ENCODE measurements around the gene LRBA. TPM values are rescaled to one million over a fixed set of nuclear protein-coding genes. Genes with fewer than 3 reads are reported as not detected.

Gene LRBA
- total RNA-seq, 4 donors from 2014 or later = 8.5 to 18.0 (median 11.9) TPM

DNA sequence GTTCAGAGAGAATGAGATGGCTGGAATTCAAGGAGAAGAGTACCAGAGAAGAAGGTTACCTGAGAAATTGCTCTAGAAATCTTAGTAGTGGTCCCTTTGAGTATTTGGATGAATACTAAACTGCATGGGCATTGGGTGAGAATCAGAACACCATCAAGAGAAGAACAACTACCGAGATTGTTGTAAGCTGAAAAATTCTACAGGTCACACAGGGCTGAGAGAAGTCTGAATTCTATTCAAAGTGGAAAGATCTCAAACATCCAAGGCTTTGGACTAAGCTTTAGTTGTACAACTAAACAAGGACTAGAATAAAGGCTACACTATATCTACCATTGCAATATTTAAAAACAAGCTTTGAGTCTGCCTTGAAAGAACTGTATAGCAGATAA, 40.8 kb downstream of the LRBA start:
- intact Hi-C loops (cut with DNase I; ENCODE audit: low total_unique reads) (no loop called here), in situ Hi-C loops (cut with MboI; ENCODE audit: low sequenced_read_pairs in 4 of 4) (no loop called here)
- Histone ChIP-seq H3K27ac (no peak overlapping the region), H3K4me3 (no peak overlapping the region), H3K36me3 (no peaks in the 10 kb centered on the region), H3K4me1 (peaks cover 14 to 18% of the 10 kb centered on the region in 2 donors), H3K9me3 (no peaks in the 10 kb centered on the region), H3K27me3 (no peaks in the 10 kb centered on the region)
- TF ChIP-seq POLR2A (IDR thresholded peaks at IDR 0.05) = no peak
- no peak for TF ChIP-seq CTCF (IDR thresholded peaks at IDR 0.05 in 4 of 5, conservative IDR thresholded peaks at IDR 0.05 in 1 of 5)
- DNase-seq = no peak
- ATAC-seq = no peak

GRCh38 chr4:150973626-150974251, 41.3 kb downstream of the LRBA start:
- Histone ChIP-seq H3K36me3 (no peaks in the 10 kb centered on the region), H3K27ac (no peak overlapping the region), H3K9me3 (no peaks in the 10 kb centered on the region), H3K4me3 (no peak overlapping the region), H3K27me3 (no peaks in the 10 kb centered on the region), H3K4me1 (peaks cover 14 to 18% of the 10 kb centered on the region in 2 donors)
- intact Hi-C loops (cut with DNase I; ENCODE audit: low total_unique reads) = no loop called here
- in situ Hi-C loops (cut with MboI; ENCODE audit: low sequenced_read_pairs in 4 of 4) = no loop called here
- TF ChIP-seq CTCF (IDR thresholded peaks at IDR 0.05 in 4 of 5, conservative IDR thresholded peaks at IDR 0.05 in 1 of 5) (no peak), POLR2A (IDR thresholded peaks at IDR 0.05) (no peak)
- DNase-seq (no peak), ATAC-seq (no peak)

GRCh38 chr4:150972592-150972991, 42.5 kb downstream of the LRBA start:
- no peak for DNase-seq
- intact Hi-C loops (cut with DNase I; ENCODE audit: low total_unique reads) = no loop called here
- Histone ChIP-seq H3K9me3 (no peaks in the 10 kb centered on the region), H3K27ac (no peak overlapping the region), H3K36me3 (no peaks in the 10 kb centered on the region), H3K4me1 (peaks cover 14 to 18% of the 10 kb centered on the region in 2 donors), H3K27me3 (no peaks in the 10 kb centered on the region), H3K4me3 (no peak overlapping the region)
- ATAC-seq = no peak
- in situ Hi-C loops (cut with MboI; ENCODE audit: low sequenced_read_pairs in 4 of 4) = no loop called here
- TF ChIP-seq CTCF (IDR thresholded peaks at IDR 0.05 in 4 of 5, conservative IDR thresholded peaks at IDR 0.05 in 1 of 5) (no peak), POLR2A (IDR thresholded peaks at IDR 0.05) (no peak)

DNA sequence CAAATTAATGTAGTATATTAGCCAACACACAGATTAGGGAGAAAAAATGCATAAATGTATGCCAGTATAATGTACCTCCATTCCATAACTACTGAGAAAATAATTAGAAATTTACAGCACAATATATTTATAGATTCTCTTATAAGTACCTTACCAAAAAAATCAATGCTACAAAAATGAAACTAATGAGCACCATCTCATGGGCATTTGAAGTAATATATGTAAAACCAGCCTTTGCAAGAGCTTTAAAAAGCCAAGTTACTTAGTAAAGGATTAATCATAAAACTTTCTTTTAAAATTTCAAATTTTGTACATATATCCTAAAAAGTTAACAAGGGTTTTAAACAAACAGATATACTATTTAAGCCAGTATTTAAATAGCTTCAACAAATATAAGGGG, 43.2 kb downstream of the LRBA start:
- no peaks in the 10 kb centered on the region for H3K36me3 ChIP-seq
- H3K27ac ChIP-seq = no peak overlapping the region
- no peak for TF ChIP-seq POLR2A (IDR thresholded peaks at IDR 0.05)
- ATAC-seq (no peak), DNase-seq (no peak)
- in situ Hi-C loops (cut with MboI; ENCODE audit: low sequenced_read_pairs in 4 of 4) = no loop called here
- H3K9me3 ChIP-seq = no peaks in the 10 kb centered on the region
- no peak overlapping the region for H3K4me3 ChIP-seq
- intact Hi-C loops (cut with DNase I; ENCODE audit: low total_unique reads) = no loop called here
- peaks cover 14 to 18% of the 10 kb centered on the region in 2 donors for H3K4me1 ChIP-seq
- H3K27me3 ChIP-seq = no peaks in the 10 kb centered on the region

DNA sequence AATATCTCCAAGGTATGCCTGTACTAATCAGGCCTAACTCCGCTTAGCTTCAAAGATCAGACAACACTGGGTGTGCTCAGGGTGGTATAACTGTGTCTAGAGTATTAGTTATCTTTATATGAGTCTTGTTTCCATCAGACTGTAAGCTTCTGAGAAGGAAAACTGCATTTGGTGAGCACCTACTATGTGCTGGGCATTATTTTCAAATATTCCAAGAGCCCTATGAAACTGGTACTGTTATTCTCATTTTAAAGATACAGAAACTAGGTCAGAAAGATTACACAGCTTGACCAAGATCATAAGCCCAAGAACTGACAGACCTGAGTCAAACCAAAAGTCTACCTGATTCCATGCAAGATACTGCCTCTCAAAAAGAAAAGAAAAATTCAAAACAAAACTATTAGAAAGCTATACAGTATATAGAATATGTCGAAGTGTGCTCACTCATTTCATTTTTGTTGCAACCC, 44.4 kb downstream of the LRBA start:
- Histone ChIP-seq H3K4me3 (no peak overlapping the region), H3K9me3 (no peaks in the 10 kb centered on the region), H3K27me3 (no peaks in the 10 kb centered on the region), H3K36me3 (no peaks in the 10 kb centered on the region), H3K4me1 (peaks cover 14 to 18% of the 10 kb centered on the region in 2 donors), H3K27ac (no peak overlapping the region)
- intact Hi-C loops (cut with DNase I; ENCODE audit: low total_unique reads) = no loop called here
- in situ Hi-C loops (cut with MboI; ENCODE audit: low sequenced_read_pairs in 4 of 4) = no loop called here
- TF ChIP-seq CTCF (IDR thresholded peaks at IDR 0.05 in 4 of 5, conservative IDR thresholded peaks at IDR 0.05 in 1 of 5) = no peak
- TF ChIP-seq POLR2A (IDR thresholded peaks at IDR 0.05) = no peak
- DNase-seq (no peak), ATAC-seq (no peak)

All from gastrocnemius medialis (tissue), 4 donors.